Ectodermal cell (in vitro differentiated cells): ENCODE data around the gene RAX2.

Experiments used
- H3K27ac ChIP-seq: 2 replicates; pipeline ENCODE4 v1.7.0; 2013; ENCODE audit warnings: mild to moderate bottlenecking, low read depth, low read length; ENCODE audit not compliant: insufficient read depth, poor library complexity, severe bottlenecking
- H3K27me3 ChIP-seq: 2 replicates; pipeline ENCODE4 v1.7.0; 2013; ENCODE audit warnings: mild to moderate bottlenecking, low read length; ENCODE audit not compliant: insufficient read depth, control insufficient read depth, poor library complexity, severe bottlenecking
- H3K36me3 ChIP-seq: one replicate; pipeline ENCODE4 v1.7.0; 2013; ENCODE audit warnings: low read length; ENCODE audit not compliant: control insufficient read depth, insufficient read depth
- H3K4me1 ChIP-seq: one replicate; pipeline ENCODE4 v1.7.0; 2013; ENCODE audit warnings: low read length; ENCODE audit not compliant: control insufficient read depth, insufficient read depth
- H3K4me3 ChIP-seq: 2 replicates; pipeline ENCODE4 v1.7.0; 2013; ENCODE audit warnings: low read depth, low read length, control low read depth; ENCODE audit not compliant: insufficient read depth
- H3K9me3 ChIP-seq: 2 replicates; pipeline ENCODE4 v1.7.0; 2013; ENCODE audit warnings: mild to moderate bottlenecking, low read length, moderate library complexity; ENCODE audit not compliant: control insufficient read depth
- WGBS, 2 experiments: methylation state at CpG; one replicate each; pipeline ENCODE4 v1.1.7; 2013; ENCODE audit warnings: missing lambda C conversion rate in 2 of 2; 5-methylcytosine and 5-hydroxymethylcytosine counted together

RAX2 gene

GRCh38 chr19:3745363-3746045 is 26.5 kb downstream of the RAX2 start:
- Histone ChIP-seq H3K36me3 (no peaks in the 10 kb centered on the region), H3K4me1 (no peaks in the 10 kb centered on the region), H3K9me3 (no peaks in the 10 kb centered on the region), H3K4me3 (no peak overlapping the region), H3K27me3 (no peaks in the 10 kb centered on the region), H3K27ac (no peak overlapping the region)
- WGBS, 2 experiments = 78 to 84% methylated on average over 8 of the region's 8 CpGs

GRCh38 chr19:3743486-3743885 is 28.5 kb downstream of the RAX2 start:
- Histone ChIP-seq H3K4me1 (no peaks in the 10 kb centered on the region), H3K4me3 (no peak overlapping the region), H3K27ac (no peak overlapping the region), H3K9me3 (no peaks in the 10 kb centered on the region), H3K36me3 (no peaks in the 10 kb centered on the region), H3K27me3 (no peaks in the 10 kb centered on the region)
- WGBS, 2 experiments = 92 to 96% methylated on average over 2 of the region's 2 CpGs

- Histone ChIP-seq H3K36me3 (no peaks in the 10 kb centered on the region), H3K9me3 (no peaks in the 10 kb centered on the region), H3K27ac (no peak overlapping the region), H3K27me3 (no peaks in the 10 kb centered on the region), H3K4me3 (no peak overlapping the region), H3K4me1 (no peaks in the 10 kb centered on the region)
- 95 to 96% methylated on average over 24 of the region's 24 CpGs for WGBS, 2 experiments
Observed at GRCh38 chr19:3740431-3740830, 31.6 kb downstream of the RAX2 start.

GRCh38 chr19:3738477-3739220 is 33.4 kb downstream of the RAX2 start:
- Histone ChIP-seq H3K4me1 (no peaks in the 10 kb centered on the region), H3K9me3 (no peaks in the 10 kb centered on the region), H3K36me3 (no peaks in the 10 kb centered on the region), H3K27ac (no peak overlapping the region), H3K4me3 (no peak overlapping the region), H3K27me3 (no peaks in the 10 kb centered on the region)
- WGBS, 2 experiments = 94 to 95% methylated on average over 32 of the region's 32 CpGs

- no peaks in the 10 kb centered on the region for H3K27me3 ChIP-seq
- WGBS, 2 experiments = 93% methylated on average over 10 of the region's 10 CpGs
- H3K4me1 ChIP-seq = no peaks in the 10 kb centered on the region
- no peaks in the 10 kb centered on the region for H3K9me3 ChIP-seq
- no peaks in the 10 kb centered on the region for H3K36me3 ChIP-seq
- no peak overlapping the region for H3K4me3 ChIP-seq
- no peak overlapping the region for H3K27ac ChIP-seq
Observed at GRCh38 chr19:3737487-3738205, 34.4 kb downstream of the RAX2 start.

- Histone ChIP-seq H3K27ac (no peak overlapping the region), H3K4me3 (no peak overlapping the region), H3K9me3 (no peaks in the 10 kb centered on the region), H3K36me3 (no peaks in the 10 kb centered on the region), H3K4me1 (no peaks in the 10 kb centered on the region), H3K27me3 (no peaks in the 10 kb centered on the region)
- 91 to 93% methylated on average over 21 of the region's 21 CpGs for WGBS, 2 experiments
Observed at GRCh38 chr19:3736106-3736724, 35.8 kb downstream of the RAX2 start.

- 96% methylated on average over 14 of the region's 14 CpGs for WGBS, 2 experiments
- Histone ChIP-seq H3K4me1 (no peaks in the 10 kb centered on the region), H3K27me3 (no peaks in the 10 kb centered on the region), H3K4me3 (no peak overlapping the region), H3K9me3 (no peaks in the 10 kb centered on the region), H3K36me3 (no peaks in the 10 kb centered on the region), H3K27ac (no peak overlapping the region)
Observed at GRCh38 chr19:3734310-3734600, 37.8 kb downstream of the RAX2 start.

- Histone ChIP-seq H3K4me1 (no peaks in the 10 kb centered on the region), H3K27me3 (no peaks in the 10 kb centered on the region), H3K4me3 (no peak overlapping the region), H3K27ac (no peak overlapping the region), H3K9me3 (no peaks in the 10 kb centered on the region), H3K36me3 (no peaks in the 10 kb centered on the region)
- 88 to 89% methylated on average over 20 of the region's 20 CpGs for WGBS, 2 experiments
Observed at GRCh38 chr19:3733549-3734309, 38.3 kb downstream of the RAX2 start.

GRCh38 chr19:3732108-3732507 is 39.9 kb downstream of the RAX2 start:
- H3K9me3 ChIP-seq = no peaks in the 10 kb centered on the region
- H3K36me3 ChIP-seq = no peaks in the 10 kb centered on the region
- WGBS, 2 experiments = 87 to 94% methylated on average over 1 of the region's 1 CpG
- no peaks in the 10 kb centered on the region for H3K4me1 ChIP-seq
- H3K27me3 ChIP-seq = no peaks in the 10 kb centered on the region
- H3K4me3 ChIP-seq = no peak overlapping the region
- no peak overlapping the region for H3K27ac ChIP-seq
